NCI-H2227 (cell line): ENCODE measurements around the gene VRK1.
"Not testable (repeated sequence)": the region's sequence is repeated elsewhere in the genome, so short reads cannot be mapped to it uniquely, and the experiment has no call there.

Source experiments
- DNase-seq: peaks from one replicate; lab custom pipeline; 2025; ENCODE audit not compliant: unreplicated experiment; lab: John Stamatoyannopoulos, UW

Gene VRK1

DNA sequence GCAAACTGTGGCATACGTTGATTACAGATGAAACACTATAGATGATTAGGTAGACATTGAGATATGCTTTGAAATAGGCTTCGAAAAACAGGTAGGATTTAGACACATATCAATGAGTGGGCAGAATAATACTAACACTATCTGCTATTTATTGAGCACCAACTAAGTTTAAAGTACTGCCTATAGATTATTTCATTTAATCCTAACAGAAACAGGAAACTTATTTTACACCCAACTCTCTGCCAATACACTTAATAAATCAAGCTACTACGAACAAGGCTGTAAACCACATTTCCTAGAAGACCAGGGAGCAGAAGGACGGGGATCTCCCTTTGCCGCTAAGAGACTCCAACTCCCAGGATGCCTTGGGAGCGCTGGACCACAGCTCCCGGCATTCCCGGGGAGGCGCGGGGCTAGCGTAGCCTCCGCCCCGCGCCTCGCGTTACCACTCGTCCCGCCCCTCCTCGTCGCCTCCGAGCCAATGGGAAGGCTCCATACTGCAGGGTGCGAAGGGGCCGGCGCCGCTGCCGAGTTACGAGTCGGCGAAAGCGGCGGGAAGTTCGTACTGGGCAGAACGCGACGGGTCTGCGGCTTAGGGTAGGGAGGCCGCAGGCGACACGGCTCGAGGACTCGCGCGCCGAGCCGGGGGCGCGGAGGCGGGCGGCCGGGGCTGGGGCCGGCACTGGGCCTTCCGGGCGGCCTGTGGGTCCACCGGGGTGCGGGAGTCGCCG, at the start of gene VRK1:
TSS of gene VRK1 (plus strand) at position 532 of the 731 bp plus-strand sequence. CDS start 36,090 bp downstream, outside the sequence.
- peak; percentile 98 for DNase-seq

DNA sequence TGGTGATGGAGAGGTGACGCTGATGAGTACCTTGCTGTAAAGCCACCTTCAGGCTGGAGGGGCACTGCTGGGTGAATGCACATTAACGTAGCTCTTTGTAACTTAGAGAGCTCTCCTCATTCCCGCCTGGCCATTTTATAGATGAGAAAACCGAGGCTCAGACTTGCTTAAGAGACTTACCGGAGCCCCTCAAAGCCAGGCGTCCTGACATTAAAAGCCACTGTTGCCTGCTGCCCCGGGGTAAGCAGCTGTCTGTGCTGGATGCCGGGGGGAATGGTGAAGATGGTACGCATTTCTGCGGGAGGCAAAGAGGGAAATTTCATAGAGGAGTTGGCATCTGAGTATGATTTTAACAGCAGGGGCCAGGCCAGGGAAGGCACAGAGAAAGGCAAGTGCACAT, 49.6 kb upstream of the VRK1 start:
- no peak for DNase-seq

- peak; percentile 38 for DNase-seq
Measured at GRCh38 chr14:96748362-96748761, 48.8 kb upstream of the VRK1 start.

- no peak for DNase-seq
Measured at GRCh38 chr14:96751505-96751904, 45.7 kb upstream of the VRK1 start.

DNA sequence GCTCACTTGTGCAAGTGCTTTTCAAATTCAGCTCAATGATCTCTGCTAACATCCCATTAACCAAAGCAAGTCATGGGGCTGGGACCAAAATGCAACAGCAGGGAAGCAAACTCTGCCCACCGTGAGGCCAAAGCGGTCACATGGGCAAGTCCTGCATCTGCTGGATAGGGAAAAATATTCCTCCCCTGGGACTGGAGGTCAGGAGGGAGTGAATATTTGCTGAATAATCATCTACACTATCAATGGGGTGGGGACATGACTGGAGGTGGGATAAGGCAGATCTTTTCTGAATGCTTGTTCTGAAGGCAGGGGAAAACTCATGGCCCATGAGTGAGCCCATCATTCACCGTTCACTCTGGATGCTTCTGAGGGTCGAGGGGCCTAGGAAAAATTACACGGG, 45.1 kb upstream of the VRK1 start:
- DNase-seq = no peak

DNA sequence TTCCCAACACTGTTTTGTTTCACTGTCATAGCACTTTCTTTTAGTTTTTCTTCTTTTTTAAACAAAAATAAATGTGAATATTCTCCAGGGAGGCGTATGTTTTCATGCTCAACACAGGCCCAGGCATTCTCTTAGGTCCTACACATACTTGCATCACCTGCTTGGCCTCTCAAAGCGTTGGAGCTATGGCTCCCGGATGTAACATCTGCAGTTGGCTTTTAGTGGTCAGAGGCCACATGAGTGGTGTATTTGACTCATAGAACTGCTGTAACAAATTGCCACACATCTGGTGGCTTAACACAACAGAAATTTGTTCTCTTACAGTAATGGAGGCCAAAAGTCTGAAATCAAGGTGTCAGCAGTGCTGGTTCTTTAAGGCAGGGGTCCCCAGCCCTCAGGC, 44.6 kb upstream of the VRK1 start:
- no peak for DNase-seq

DNA sequence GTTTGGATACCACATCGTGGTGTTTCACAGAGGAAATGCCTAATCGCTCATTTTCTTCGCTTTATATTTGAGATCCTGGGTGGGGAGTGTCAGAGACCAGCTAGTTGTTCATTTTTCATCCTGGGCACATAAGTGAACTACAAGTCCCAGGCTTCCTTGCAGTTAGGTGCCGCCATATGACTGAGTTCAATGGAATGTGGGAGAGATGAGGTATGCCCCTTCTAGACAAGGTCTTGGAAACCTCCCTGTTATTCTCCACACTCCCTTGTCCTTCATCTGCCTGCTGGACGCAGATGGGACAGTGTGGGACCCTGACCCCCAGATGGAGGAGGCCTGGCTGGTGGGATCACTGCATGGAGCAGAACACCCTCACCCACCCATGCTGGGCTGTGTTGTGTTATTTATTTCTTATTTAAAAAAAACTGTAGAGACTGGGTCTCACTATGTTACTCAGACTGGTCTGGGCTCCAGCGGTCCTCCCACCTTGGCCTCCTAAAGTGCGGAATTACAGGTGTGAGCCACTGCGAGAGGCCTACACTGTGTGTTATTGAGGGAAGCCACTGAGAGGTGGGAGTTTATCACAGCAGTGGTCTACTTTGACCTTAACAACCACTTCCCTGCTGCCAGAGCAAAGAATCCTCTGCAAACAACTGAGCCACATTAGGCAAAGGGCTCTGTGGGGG, 42.9 kb upstream of the VRK1 start:
- no peak for DNase-seq

GRCh38 chr14:96754845-96755184, 42.4 kb upstream of the VRK1 start:
- DNase-seq = peak; percentile 69

DNA sequence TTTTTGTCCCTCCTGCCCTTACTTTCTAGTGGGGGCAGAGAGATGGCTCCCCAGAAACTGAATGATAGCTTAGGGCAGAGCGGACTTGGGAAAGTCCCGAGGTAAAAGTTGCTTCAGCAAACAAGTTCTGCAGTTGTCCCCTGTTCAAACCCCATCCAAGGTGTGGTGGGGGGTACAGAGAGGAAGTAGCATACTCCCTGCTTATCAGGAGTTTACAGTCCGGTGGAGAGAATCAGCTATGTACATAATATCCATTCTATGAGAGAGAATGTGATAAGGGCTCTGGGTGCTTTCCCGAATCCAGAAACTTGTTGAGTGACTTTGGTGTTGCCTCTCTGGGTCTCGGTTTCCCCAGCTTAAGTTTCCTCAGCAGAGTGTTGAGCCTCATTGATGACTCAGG, 40.4 kb upstream of the VRK1 start:
- no peak for DNase-seq

GRCh38 chr14:96757456-96757855, 39.7 kb upstream of the VRK1 start:
- DNase-seq = no peak

DNA sequence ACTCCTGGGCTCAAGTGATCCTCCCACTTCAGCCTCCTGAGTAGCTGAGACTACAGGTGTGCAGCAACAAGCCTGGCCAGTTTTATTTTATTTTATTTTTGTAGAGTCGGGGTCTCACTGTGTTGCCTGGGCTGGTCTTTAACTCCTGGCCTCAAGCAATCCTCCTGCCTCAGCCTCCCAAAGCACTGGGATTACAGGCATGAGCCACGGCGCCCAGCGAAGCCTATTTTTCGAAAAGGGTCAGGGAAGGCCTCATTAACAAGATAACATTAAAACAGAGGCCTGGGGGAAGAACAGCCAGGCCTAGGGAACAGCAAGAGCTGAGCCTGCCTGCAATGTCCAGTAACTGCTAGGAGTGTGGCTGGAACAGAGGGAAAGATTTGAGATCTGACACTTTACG, 36.1 kb upstream of the VRK1 start:
- no peak for DNase-seq

DNA sequence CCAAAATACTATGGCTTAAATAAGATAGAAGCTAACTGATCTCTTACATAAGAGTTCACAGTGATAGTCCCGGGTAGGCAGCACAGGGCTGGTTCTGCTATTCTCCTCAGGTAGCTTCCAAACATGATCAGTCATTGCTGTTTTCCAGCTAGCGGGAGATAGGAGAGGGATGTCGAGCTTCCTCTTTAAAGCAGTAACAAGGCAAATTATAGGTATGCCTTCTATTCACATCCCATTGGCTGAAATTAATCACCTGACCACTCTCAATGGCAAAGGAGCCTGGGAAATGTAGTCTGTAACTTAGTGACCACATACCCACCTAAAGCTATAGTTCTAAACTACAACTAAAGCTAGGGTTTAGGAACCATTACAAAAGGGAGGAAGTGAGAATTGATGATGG, 34.5 kb upstream of the VRK1 start:
- peak; percentile 87 for DNase-seq

DNA sequence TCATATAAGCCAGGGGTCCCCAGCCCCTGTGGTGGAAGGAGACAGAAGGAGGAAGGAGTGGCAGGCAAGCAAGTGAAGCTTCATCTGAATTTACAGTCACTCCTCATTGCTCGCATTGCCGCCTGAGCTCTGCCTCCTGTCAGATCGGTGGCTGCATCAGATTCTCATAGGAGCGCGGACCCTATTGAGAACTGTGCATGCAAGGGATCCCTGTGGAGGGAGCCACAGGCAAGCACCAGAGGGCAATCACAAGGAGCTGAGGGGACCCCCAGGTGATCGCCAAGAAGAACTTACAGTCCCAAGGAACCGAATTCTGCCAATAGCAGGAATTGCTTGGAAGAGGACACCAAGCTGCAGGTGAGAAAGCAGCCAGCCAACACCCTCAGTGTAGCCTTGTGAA, 33.2 kb upstream of the VRK1 start:
- no peak for DNase-seq

- not testable (repeated sequence) for DNase-seq
Measured at GRCh38 chr14:96765205-96765604, 32.0 kb upstream of the VRK1 start.

GRCh38 chr14:96772929-96773328, 24.3 kb upstream of the VRK1 start:
- DNase-seq = no peak

DNA sequence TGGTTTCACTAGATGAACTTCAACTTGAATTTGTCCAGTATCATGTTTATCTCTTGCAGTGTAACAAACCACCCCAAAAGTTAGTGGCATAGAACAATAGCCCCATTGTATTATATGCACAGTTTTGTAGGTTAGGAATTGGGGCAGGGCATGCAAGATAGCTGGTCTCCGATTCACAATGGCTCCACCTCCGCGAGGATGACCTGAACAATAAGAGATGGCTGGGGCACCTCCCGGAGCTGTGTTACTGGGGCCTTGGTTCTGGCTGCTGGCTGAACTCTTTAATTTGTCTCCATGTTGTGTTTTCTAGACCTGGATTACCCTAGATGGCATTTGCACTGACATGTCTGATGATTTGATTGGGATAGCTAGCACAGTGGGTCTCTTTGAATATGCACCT, 20.4 kb upstream of the VRK1 start:
- no peak for DNase-seq

GRCh38 chr14:96780500-96780899, 16.7 kb upstream of the VRK1 start:
- DNase-seq = no peak

- DNase-seq = no peak
Measured at GRCh38 chr14:96781371-96781770, 15.8 kb upstream of the VRK1 start.

GRCh38 chr14:96782436-96782835, 14.7 kb upstream of the VRK1 start:
- no peak for DNase-seq

- DNase-seq = no peak
Measured at GRCh38 chr14:96783043-96783914, 13.9 kb upstream of the VRK1 start.

DNA sequence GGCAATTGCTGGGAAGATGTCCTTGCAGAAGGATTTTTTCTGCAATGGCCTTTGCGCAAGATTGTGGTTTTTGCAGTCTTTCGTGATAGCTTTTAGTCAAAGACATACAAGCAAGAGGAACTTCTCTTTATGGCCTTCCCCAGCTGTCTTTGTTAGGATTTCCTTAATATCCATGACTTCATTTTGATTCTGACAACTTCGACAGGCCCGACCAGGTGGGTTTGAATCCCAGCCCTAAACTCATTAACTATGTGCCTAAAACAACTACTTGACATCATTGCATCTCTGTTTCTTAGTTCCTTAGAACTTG, 13.3 kb upstream of the VRK1 start:
- no peak for DNase-seq

DNA sequence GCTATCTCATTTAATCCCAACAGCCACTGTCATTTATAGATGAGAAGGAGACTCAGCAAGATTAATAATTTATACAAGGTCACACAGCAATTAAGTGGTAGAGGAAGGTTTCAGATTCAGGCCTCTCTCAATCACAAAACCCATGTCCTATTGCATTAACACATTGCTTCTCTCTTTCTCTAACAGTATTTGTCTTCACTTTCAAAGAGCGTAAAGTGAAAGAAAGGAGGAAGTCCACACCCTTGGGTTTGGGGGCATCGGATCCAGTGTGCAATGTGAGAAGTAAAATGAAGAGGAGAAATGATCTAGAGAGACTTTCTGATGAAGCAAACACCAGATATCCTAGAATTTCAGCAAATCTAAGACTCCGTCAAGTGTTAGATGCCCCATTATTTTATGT, 7.0 kb upstream of the VRK1 start:
- no peak for DNase-seq
